HepG2 (cell line): ENCODE measurements around the gene DPH1. TPM values are rescaled to one million over a fixed set of nuclear protein-coding genes. Genes with fewer than 3 reads are reported as not detected.

Source experiments
- ATAC-seq: fragments of 200-7000 bp; cut with Tn5 transposase; 3 replicates; pipeline ENCODE4 v1.9.1; 2020; ENCODE audit warnings: mild to moderate bottlenecking, moderate library complexity
- BruUV-seq: library from RNA; stranded (reverse); fragments of 400-500 nt; replicated peaks from 2 replicates; lab custom pipeline; 2021; lab: Mats Ljungman, UMichigan
- CTCF ChIA-PET: fragments of 300-600 bp; formaldehyde crosslinking; extraction: SDS; loops from one replicate; lab custom pipeline; 2021; ENCODE audit warnings: low total read pairs, inconsistent platforms, low intra/inter-chr PET ratio; lab: Yijun Ruan, JAX
- POLR2A ChIA-PET: fragments of 350-600 bp; sonication (Branson Sonifier 250); formaldehyde crosslinking; loops from one replicate; lab custom pipeline; 2020; ENCODE audit warnings: antibody characterized with exemption, inconsistent platforms; lab: Yijun Ruan, JAX
- DNase-seq: peaks from one replicate; pipeline ENCODE4 v3.0.0-alpha.2; 2015; ENCODE audit warnings: low spot score
- FAIRE-seq: peaks from 3 replicates; lab custom pipeline; 2011; peaks lifted over from hg19 to GRCh38; lab: Jason Lieb, UNC
- H2AFZ ChIP-seq: one replicate; pipeline ENCODE4 v1.6.1; 2011; ENCODE audit warnings: low read length, inconsistent platforms
- H3K27ac ChIP-seq: fragments of 300-600 bp; 3 replicates; pipeline ENCODE4 v1.8.0; 2011; ENCODE audit warnings: mixed run types, mild to moderate bottlenecking, mixed read lengths, low read length, inconsistent platforms; ENCODE audit not compliant: insufficient read depth; ENCODE audit errors: extremely low read length
- H3K27me3 ChIP-seq, 2 experiments: fragments of 200-600 bp in 1 of 2; 2 replicates in 1 of 2; 3 replicates in 1 of 2; pipeline versions ENCODE4 v1.6.0 to v1.8.0; 2011; ENCODE audit warnings: low read length in 2 of 2, mild to moderate bottlenecking in 2 of 2, moderate library complexity in 2 of 2, inconsistent platforms in 1 of 2; ENCODE audit not compliant: insufficient read depth in 2 of 2, control insufficient read depth in 1 of 2
- H3K36me3 ChIP-seq, 2 experiments: fragments of 200-600 bp in 1 of 2; replicated peaks in 1 of 2; 2 replicates in 1 of 2; 3 replicates in 1 of 2; pipeline versions ENCODE4 v1.5.1 to v1.8.0; 2011; ENCODE audit warnings: low read length in 2 of 2, inconsistent platforms in 1 of 2; ENCODE audit not compliant: insufficient read depth in 2 of 2, control insufficient read depth in 1 of 2
- H3K4me1 ChIP-seq: 2 replicates; pipeline ENCODE4 v1.5.1; 2012; ENCODE audit warnings: low read length, inconsistent platforms; ENCODE audit not compliant: insufficient read depth
- H3K4me2 ChIP-seq: 2 replicates; pipeline ENCODE4 v1.6.0; 2011; ENCODE audit warnings: low read depth, low read length, inconsistent platforms
- H3K4me3 ChIP-seq, 3 experiments: fragments of 200-600 bp in 1 of 3; sonication (generic), shearing (Covaris generic) in 1 of 3; replicated peaks in 1 of 3; 2 replicates each; pipeline ENCODE4 v1.5.1; 2011 to 2016; ENCODE audit warnings: low read length in 3 of 3, inconsistent platforms in 2 of 3, low read depth in 2 of 3, mild to moderate bottlenecking in 2 of 3, control low read depth in 1 of 3, mixed read lengths in 1 of 3; ENCODE audit not compliant: insufficient read depth in 1 of 3
- H3K79me2 ChIP-seq: one replicate; pipeline ENCODE4 v1.6.1; 2011; ENCODE audit warnings: low read length, inconsistent platforms; ENCODE audit not compliant: insufficient read depth
- H3K9ac ChIP-seq: 2 replicates; pipeline ENCODE4 v1.6.0; 2011; ENCODE audit warnings: mild to moderate bottlenecking, low read depth, low read length, inconsistent platforms; ENCODE audit not compliant: insufficient read depth
- H3K9me3 ChIP-seq: 2 replicates; pipeline ENCODE4 v1.5.1; 2012; ENCODE audit warnings: mild to moderate bottlenecking, low read length
- H4K20me1 ChIP-seq: 2 replicates; pipeline ENCODE4 v1.6.0; 2011; ENCODE audit warnings: inconsistent platforms, mild to moderate bottlenecking, low read length, moderate library complexity; ENCODE audit not compliant: insufficient read depth
- GLMP ChIP-seq: sonication (generic); formaldehyde crosslinking; IDR thresholded peaks from 2 replicates; pipeline ENCODE4 v1.9.0; 2021; ENCODE audit warnings: missing genetic modification reagents, mild to moderate bottlenecking, borderline replicate concordance
- KDM4B ChIP-seq: sonication (generic); formaldehyde crosslinking; IDR thresholded peaks from 2 replicates; pipeline ENCODE4 v1.4.0; 2020; ENCODE audit warnings: missing genetic modification reagents
- MED13 ChIP-seq: sonication (generic); formaldehyde crosslinking; IDR thresholded peaks from 2 replicates; pipeline ENCODE4 v1.5.0; 2020; ENCODE audit warnings: missing genetic modification reagents
- THAP11 ChIP-seq: IDR thresholded peaks from 2 replicates; pipeline ENCODE4 v1.6.1; 2016; ENCODE audit warnings: missing biosample characterization, missing genetic modification reagents
- ZFP36L2 ChIP-seq: sonication (generic); formaldehyde crosslinking; IDR thresholded peaks from 2 replicates; pipeline ENCODE4 v1.4.0; 2020; ENCODE audit warnings: missing genetic modification reagents
- ZNF646 ChIP-seq: sonication (generic); formaldehyde crosslinking; IDR thresholded peaks from 2 replicates; pipeline ENCODE4 v1.9.0; 2021; ENCODE audit warnings: mild to moderate bottlenecking, missing genetic modification reagents
- ZNF780A ChIP-seq: sonication (generic); formaldehyde crosslinking; IDR thresholded peaks from 2 replicates; pipeline ENCODE4 v1.8.0; 2022; ENCODE audit warnings: mild to moderate bottlenecking, missing genetic modification reagents, moderate library complexity
- WGBS: methylation state at CpG from one replicate; pipeline ENCODE4 v1.1.6; 2017; ENCODE audit warnings: low lambda C conversion rate; 5-methylcytosine and 5-hydroxymethylcytosine counted together
- in situ Hi-C: cut with HindIII; loops from 2 replicates; pipeline ENCODE4 v1.10.0; 2017; ENCODE audit warnings: low pct_unique_long_range_greater_than_20kb; ENCODE audit not compliant: extremely low pct_ligation_motif_present
- intact Hi-C: fragments of 100-400 bp; cut with micrococcal nuclease; formaldehyde crosslinking; loops from one replicate; pipeline ENCODE4 v1.10.0; 2022; ENCODE audit not compliant: unreplicated experiment
- polyA plus RNA-seq, 8 experiments: library from polyadenylated mRNA; depleted of rRNA in 3 of 8; stranded (reverse) in 7 of 8; unstranded in 1 of 8; fragments of >200 nt; fragmentation: Illumina TruSeq in 4 of 8; extraction: Trizol in 4 of 8; gene quantifications; 2 replicates each; pipeline versions ENCODE4 v1.2.1 to v1.2.3, GENCODE V29; 2011 to 2016; ENCODE audit warnings: low read depth in 4 of 8, missing spikeins in 1 of 8, mixed read lengths in 1 of 8; ENCODE audit not compliant: insufficient read depth in 1 of 8
- total RNA-seq, 5 experiments: library from RNA; depleted of rRNA; stranded (reverse); fragments of >200 nt; fragmentation: Illumina TruSeq; extraction: Trizol; gene quantifications; 2 replicates each; pipeline ENCODE4 v1.2.3, GENCODE V29; 2016; ENCODE audit warnings: low read depth in 1 of 5

Gene DPH1
- total and polyA plus RNA-seq, 2 of the 13 experiments (the other 11 are each of a cell fraction or from before 2014, with no cell fraction given): 25.3 to 42.8 TPM

DNA sequence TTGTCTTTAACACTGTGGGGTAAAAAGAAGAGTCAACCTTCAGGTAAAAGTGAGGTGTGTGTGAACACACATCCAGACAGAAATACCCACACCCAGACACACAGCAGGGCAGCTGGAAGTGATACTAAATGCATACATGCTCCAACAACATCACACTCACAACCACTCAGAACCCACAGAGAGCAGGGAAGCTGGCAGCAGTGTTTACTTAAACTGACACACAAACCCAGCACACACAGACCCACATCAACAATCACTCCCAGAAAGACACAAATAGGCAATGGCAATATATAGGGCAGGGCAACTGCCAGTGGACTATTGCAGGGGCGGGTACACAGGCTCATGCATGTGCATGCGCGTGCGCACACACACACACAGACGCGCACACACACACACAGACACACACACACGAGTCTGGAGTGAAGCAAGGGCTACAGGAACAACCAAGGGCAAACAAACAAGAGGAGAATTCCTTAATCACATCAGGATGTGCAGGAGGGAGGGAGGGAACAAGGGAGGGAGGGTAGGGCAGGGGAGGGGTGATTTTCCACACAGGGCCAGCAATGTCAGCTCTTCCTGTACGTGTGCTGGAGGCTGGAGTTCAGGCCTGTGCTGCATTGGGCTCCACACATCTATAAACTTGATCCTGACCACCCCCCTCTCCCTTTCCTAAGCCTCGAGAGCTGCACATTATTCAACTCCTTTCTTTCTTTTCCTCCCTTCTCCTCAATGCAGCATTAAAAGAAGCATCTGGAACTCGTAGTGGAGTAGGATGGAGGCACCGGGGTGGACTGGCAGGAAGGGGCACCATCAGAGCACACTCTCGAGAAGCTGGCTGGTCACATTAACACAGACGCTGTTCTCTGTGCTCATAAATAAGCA lies 55.1 kb downstream of the DPH1 start (continued):
- TF ChIP-seq ZNF646 (CRISPR knock-in tag) (peak; percentile 80), ZNF780A (CRISPR knock-in tag) (no peak)

DNA sequence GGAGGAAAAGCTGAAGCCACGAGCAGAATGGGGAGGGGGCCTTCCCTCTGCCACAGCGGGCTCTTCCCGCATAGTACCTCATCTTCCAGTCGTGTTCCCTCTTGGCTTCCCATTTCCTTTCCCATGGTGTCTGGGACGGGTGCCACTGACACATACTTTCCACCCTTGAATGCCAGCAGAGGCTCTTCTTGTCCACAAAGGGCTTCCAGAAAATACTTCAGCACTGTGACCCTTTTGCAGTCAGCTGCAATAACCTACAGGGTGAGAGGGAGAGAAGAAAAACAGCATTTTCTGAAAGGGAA lies 55.6 kb downstream of the DPH1 start:
- intact Hi-C loops (no loop called here), in situ Hi-C loops (no loop called here)
- DNase-seq: no peak
- ATAC-seq: no peak
- Histone ChIP-seq H3K36me3 (peaks cover 3 to 25% of the 10 kb centered on the region in 2 experiments; a peak in 4 of 5 replicates), H3K9ac (no peak overlapping the region), H3K4me3 (no peak overlapping the region), H3K4me2 (no peak overlapping the region), H3K27me3 (no peaks in the 10 kb centered on the region), H3K9me3 (no peaks in the 10 kb centered on the region), H3K27ac (no peak overlapping the region), H4K20me1 (no peaks in the 10 kb centered on the region), H3K4me1 (peaks cover 32% of the 10 kb centered on the region), H2AFZ (no peak overlapping the region), H3K79me2 (no peaks in the 10 kb centered on the region)
- CTCF ChIA-PET: no interaction called here
- 89% methylated on average over 5 of the region's 5 CpGs for WGBS
- TF ChIP-seq ZFP36L2 (no peak), KDM4B (CRISPR knock-in tag) (no peak), MED13 (CRISPR knock-in tag) (no peak), GLMP (CRISPR knock-in tag) (no peak), THAP11 (CRISPR knock-in tag) (no peak)
- no TSS peak for BruUV-seq
- POLR2A ChIA-PET: no interaction called here
- FAIRE-seq: no peak
